ENCODE measurements around the gene TCF4.

GRCh38 chr18:55317324-55317723, 270.7 kb downstream of the TCF4 start:
- no peak for TF ChIP-seq POLR2AphosphoS5 (IDR thresholded peaks at IDR 0.05)
- no peak for TF ChIP-seq CTCF (IDR thresholded peaks at IDR 0.05)
- no peak for TF ChIP-seq POLR2A (IDR thresholded peaks at IDR 0.05)
- TF ChIP-seq EP300 (IDR thresholded peaks at IDR 0.05): no peak

All from stomach (tissue), 4 donors.